NB4 (cell line): Measurements from ENCODE around the gene MTARC1.

Experiments
- DNase-seq: peaks from one replicate; pipeline ENCODE4 v3.0.0; 2010; ENCODE audit warnings: low read depth
- H3K4me3 ChIP-seq: one replicate; pipeline ENCODE4 v1.5.1; 2011; ENCODE audit warnings: mild to moderate bottlenecking, low read depth, low read length, moderate library complexity
- MYC ChIP-seq: IDR thresholded peaks from 2 replicates; pipeline ENCODE4 v1.6.1; 2011; ENCODE audit warnings: low read depth, low read length
- POLR2A ChIP-seq: IDR thresholded peaks from 2 replicates; pipeline ENCODE4 v1.6.1; 2011; ENCODE audit warnings: mild to moderate bottlenecking; ENCODE audit not compliant: insufficient read length; ENCODE audit errors: extremely low read depth
- TF ChIP-seq, protein P1 (sequence below): IDR thresholded peaks from one replicate; pipeline ENCODE4 v1.5.1; 2012; ENCODE audit warnings: low read depth, low read length
- TF ChIP-seq, protein P2 (sequence below): IDR thresholded peaks from 2 replicates; pipeline ENCODE4 v1.6.1; 2011; ENCODE audit warnings: low read depth, low read length

Gene MTARC1

DNA sequence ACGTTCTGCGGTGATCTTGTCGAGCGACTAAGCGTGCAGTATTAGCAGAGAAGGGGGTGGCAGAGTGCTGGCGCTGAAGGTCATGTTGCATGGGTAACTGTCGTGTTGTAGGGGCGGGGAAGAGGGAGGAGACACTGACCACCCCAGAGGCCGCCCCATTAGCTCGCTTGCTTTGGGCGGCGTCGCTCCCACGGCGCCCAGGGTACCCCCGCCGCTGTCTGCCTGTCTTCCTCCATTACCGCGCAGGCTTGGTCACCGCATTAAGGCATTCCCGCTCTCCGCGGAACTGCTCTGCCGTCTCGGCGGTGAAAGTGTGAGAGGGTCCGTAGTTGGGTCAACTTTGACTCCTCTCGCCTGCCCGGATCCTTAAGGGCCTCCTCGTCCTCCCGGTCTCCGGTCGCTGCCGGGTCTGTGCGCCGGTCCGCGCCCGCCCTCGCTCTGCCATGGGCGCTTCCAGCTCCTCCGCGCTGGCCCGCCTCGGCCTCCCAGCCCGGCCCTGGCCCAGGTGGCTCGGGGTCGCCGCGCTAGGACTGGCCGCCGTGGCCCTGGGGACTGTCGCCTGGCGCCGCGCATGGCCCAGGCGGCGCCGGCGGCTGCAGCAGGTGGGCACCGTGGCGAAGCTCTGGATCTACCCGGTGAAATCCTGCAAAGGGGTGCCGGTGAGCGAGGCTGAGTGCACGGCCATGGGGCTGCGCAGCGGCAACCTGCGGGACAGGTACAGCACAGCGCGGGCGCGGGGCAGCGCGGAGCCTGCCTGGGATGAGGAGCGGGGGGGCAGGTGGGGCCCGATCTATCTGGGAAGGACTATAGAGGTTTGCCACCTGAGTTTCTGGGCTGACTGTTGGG lies 38.4 kb upstream of the MTARC1 start, which contains the start of gene MTARC2:
Gene MTARC2 (plus strand): TSS at position 234 of the 846 bp plus-strand sequence. CDS start 210 bp downstream, at position 444.
- TF ChIP-seq POLR2A (peak; percentile 84), MYC (peak; percentile 73)
- TF ChIP-seq, protein P1, sequence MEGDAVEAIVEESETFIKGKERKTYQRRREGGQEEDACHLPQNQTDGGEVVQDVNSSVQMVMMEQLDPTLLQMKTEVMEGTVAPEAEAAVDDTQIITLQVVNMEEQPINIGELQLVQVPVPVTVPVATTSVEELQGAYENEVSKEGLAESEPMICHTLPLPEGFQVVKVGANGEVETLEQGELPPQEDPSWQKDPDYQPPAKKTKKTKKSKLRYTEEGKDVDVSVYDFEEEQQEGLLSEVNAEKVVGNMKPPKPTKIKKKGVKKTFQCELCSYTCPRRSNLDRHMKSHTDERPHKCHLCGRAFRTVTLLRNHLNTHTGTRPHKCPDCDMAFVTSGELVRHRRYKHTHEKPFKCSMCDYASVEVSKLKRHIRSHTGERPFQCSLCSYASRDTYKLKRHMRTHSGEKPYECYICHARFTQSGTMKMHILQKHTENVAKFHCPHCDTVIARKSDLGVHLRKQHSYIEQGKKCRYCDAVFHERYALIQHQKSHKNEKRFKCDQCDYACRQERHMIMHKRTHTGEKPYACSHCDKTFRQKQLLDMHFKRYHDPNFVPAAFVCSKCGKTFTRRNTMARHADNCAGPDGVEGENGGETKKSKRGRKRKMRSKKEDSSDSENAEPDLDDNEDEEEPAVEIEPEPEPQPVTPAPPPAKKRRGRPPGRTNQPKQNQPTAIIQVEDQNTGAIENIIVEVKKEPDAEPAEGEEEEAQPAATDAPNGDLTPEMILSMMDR = no peak
- TF ChIP-seq, protein P2, sequence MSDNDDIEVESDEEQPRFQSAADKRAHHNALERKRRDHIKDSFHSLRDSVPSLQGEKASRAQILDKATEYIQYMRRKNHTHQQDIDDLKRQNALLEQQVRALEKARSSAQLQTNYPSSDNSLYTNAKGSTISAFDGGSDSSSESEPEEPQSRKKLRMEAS = peak; percentile 82
- DNase-seq = peak; percentile 93
- peak within 1 kb of the TSS; percentile 73 for H3K4me3 ChIP-seq

DNA sequence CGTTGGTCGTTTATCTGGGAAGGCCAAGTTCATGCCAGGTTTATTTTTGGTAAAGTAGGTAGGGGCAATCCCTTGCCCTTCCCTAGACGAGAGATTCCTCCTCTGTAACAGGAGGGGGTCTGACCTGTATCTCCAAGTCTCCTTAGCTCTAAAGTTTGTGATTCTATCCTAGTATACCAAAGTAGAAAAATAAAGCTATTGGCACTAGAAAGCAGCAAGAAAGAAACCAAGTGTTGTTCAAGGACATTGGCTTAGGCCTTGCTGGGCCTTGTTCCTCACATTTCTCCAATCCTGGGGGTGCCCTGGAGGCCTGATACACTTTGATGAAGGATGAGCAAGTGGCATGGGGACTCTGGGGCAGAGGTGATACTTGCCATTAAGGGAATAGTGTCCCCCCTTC lies 37.8 kb upstream of the MTARC1 start:
- no peak for DNase-seq
- TF ChIP-seq, protein P2 = no peak
- TF ChIP-seq POLR2A (no peak), MYC (no peak)
- TF ChIP-seq, protein P1 = no peak
- H3K4me3 ChIP-seq = peak overlapping the region; percentile 73

DNA sequence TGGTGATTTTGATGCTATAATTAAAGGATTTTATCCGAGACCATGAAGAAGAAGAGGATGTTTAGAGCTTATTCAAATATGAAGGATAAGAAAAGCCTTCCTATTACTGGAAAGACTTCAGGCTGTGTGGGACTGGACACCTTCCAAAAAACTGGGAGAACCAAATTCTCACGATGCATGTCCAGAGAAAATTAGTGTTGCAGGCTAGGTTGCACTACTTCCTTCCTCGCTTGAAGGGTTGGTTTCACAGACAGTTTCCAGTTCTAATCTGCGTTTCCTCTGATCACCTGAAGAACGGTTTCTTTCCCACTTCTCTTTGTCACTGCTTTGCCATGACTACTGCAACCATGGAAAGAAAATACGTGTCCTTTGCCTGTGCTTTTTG lies 36.6 kb upstream of the MTARC1 start:
- DNase-seq = no peak
- TF ChIP-seq POLR2A (no peak), MYC (no peak)
- TF ChIP-seq, protein P2 = no peak
- TF ChIP-seq, protein P1 = no peak
- peak overlapping the region; percentile 38 for H3K4me3 ChIP-seq

DNA sequence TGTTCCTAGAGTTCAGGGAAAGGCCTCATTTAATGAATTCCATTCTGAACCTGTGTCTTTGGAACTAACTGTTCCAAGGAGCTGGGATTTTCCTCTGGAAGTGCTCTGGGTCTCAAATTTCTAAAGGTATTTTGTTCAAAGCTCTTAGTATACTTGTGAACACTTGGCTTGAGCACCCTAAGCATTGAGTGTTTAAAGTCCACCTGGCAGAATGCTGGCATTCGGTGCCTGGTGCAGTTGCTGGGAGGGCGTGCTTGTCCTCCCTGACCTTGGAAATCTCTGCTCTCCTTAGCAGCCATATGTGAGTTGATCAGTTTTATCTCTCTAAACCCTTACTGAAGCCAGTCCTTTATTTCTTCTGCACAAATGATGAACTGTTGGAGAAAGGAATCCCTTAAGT lies 35.6 kb upstream of the MTARC1 start:
- DNase-seq = no peak
- no peak overlapping the region for H3K4me3 ChIP-seq
- TF ChIP-seq, protein P1 = no peak
- TF ChIP-seq, protein P2 = no peak
- TF ChIP-seq MYC (no peak), POLR2A (no peak)

DNA sequence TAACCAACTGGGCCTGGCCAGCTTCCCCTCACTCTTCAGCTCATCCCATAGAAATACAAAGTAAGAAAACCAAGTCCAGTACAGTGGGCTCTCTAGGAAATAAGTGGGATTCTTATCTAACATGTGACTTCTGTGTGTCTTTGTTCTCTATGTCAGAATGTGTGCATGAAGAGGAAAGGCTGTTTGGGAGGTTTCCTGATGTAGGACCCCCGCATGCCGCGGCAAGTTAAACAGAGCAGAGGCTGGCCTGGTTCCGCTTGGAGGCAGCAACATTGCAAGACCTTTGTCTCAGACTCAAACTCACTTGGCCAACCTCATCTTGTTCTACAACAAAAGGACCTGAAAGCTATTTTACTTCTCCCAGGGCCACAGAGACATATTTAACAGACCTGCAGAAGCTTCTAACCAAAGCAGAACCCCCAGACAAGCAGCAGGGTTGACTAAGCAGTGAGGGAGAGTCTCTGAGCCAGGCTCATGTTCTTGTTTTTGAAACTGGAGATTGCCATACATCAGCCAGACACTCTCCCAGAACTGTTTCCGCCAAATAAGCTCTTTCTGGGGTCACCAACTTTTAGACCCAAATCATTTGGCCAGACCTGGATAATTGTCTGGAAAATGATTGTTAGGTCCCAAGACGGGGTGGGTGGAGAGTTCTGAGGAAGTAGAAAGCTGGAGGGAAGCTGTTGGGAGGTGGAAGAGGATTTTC lies 32.3 kb upstream of the MTARC1 start:
- DNase-seq = peak; percentile 50
- H3K4me3 ChIP-seq = no peak overlapping the region
- TF ChIP-seq MYC (no peak), POLR2A (no peak)
- TF ChIP-seq, protein P1 = no peak
- TF ChIP-seq, protein P2 = 0 out of 2 replicates have a peak, but pooled peaks have one; percentile 8
